H54 (cell line): ENCODE results near the gene SP3.
"Not testable (repeated sequence)": the region's sequence is repeated elsewhere in the genome, so short reads cannot be mapped to it uniquely, and the experiment has no call there.

Experiments
- DNase-seq: peaks from one replicate; pipeline ENCODE4 v3.0.0; 2011; ENCODE audit warnings: low spot score, mixed read lengths; ENCODE audit not compliant: insufficient read length
- FAIRE-seq: peaks from 3 replicates; lab custom pipeline; 2011; peaks lifted over from hg19 to GRCh38; lab: Jason Lieb, UNC
- POLR2A ChIP-seq: IDR thresholded peaks from 2 replicates; pipeline ENCODE4 v1.6.1; 2011; ENCODE audit warnings: low read depth, mild to moderate bottlenecking, low read length

Gene SP3

DNA sequence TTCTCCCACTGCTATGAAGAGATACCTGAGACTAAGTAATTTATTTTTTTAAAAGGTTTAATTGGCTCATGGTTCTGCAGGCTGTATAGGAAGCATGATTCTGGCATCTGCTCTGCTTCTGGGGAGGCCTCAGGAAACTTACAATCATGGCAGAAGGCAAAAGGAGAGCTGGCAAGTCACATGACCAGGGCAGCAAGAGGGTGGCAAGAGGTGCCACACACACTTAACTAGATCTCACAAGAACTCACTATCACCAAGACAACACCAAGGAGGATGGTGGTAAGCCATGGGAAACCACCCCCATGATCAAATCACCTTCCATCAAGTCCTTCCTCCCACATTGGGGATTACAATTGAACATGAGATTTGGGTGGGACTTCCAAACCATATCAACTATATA, 38.3 kb downstream of the SP3 start:
- FAIRE-seq = no peak

DNA sequence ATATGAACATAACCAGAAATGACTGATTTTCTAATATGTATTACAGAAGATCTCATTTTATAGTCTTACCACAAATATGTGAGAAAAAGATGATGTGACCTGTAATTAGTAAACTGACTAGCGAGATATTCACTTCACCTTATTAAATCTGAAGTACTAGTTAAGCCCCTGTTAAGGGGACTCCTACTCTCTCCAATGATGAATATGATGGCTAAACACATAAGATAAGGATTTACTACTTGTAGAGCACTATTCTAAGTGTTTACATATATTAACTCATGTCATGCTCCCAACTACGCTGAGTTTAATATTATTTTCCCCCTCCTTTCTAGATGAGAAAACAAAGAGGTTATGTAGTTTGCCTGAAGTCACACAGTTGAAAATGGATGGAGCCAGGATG, 40.9 kb downstream of the SP3 start:
- TF ChIP-seq POLR2A = no peak
- peak; percentile 23 for FAIRE-seq

More for the DNA sequence above, 38.3 kb downstream of the SP3 start:
- no peak for DNase-seq
- no peak for TF ChIP-seq POLR2A

DNA sequence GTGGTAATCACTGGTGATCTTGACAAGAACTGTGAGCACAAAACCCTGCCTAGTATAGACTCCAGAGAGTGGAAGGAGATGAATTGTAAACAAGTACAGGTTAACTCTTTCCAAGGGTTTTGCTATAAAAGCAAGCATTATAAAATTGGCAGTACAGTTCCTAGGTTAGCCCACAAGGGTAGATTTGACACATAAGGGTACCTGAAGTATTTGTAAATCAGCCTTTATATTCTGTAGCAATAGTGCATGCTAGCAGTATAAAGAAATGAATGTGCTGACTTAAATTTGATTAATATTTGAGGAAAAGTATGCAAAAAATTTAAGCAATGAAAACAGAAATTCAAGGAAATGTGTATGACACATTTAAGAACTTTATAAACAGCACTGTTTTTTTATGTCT, 42.4 kb downstream of the SP3 start:
- DNase-seq (no peak), FAIRE-seq (peak; percentile 75)
- TF ChIP-seq POLR2A = no peak

More for the DNA sequence above, 40.9 kb downstream of the SP3 start:
- no peak for DNase-seq

DNA sequence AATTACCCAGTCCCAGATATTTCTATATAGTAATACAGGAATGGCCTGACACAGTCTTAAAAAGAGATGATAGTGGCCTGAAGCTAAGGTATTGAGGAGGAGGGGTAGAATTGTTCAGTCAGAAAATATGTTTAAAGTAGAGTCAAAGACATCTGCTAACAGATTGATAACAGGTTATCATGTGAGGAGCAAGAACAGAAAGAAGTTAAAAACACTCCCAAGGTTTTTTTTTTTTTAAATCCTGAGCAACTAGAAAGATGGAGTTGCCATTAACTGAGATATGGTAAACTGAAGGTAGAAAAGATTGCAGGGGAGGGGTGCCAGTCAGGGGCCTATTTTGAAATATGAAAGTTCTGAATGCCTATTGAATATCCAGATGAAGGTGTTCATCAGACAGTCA, 43.1 kb downstream of the SP3 start:
- FAIRE-seq (no peak), DNase-seq (no peak)
- TF ChIP-seq POLR2A = no peak

DNA sequence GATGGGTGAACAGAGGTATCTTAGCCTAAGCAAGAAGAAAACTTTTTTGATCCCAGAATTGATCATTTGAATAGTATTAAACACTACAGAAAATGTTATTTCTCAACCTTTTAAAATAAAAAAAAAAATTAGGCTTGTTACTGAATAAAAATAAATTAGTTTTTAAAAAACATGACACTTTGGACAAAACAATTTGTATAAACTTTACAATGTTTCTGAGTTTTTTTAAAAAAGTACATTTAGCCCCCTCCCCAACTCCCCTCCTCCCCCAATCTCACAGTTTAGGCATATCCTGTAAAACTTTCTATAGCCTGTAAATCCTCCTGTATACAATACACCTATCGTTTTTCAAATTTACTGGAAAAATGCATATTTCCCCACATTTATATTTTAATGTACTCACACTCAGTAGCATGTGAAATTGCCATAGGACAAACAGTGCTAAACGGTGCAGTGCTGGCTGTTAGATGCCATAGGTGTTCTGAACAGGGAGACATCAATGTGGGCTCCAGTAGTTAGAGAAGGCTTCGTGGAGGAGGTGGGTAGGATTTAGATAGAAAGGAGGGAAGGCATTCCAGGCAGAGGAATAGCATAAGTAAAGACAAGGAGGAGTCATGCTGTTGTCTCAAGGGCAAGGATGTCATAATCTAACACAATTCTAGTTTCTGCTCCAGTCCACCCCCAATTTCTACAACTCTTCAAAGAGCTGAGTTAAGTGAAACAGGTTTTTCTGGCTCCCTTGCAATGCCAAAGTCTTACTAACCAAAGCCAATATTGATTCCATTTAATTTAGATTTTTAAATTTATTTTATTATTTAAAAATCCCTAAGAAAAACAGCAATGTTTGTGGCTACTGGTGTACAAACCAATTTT, 50.9 kb downstream of the SP3 start:
- DNase-seq (no peak), FAIRE-seq (no peak)
- no peak for TF ChIP-seq POLR2A

DNA sequence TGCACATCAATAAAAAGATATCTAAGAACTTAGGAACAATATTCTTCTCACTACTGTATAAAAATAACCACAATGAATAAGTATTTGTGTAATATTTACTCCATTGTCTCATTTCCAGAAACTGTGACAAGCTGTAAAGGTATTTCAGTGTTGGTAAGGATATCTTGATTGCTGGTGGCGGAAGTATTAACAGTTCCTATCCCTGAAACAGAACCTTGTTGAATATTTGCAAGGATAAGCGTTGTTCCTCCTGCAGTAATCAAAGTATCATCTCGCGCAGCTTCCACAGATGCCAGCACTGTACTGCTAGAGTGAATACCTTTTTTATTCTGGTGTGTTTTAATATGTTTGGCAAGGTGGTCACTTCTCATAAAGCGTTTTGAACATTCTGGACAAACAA, 55.3 kb downstream of the SP3 start:
- TF ChIP-seq POLR2A = no peak
- DNase-seq (no peak), FAIRE-seq (peak; percentile 11)

DNA sequence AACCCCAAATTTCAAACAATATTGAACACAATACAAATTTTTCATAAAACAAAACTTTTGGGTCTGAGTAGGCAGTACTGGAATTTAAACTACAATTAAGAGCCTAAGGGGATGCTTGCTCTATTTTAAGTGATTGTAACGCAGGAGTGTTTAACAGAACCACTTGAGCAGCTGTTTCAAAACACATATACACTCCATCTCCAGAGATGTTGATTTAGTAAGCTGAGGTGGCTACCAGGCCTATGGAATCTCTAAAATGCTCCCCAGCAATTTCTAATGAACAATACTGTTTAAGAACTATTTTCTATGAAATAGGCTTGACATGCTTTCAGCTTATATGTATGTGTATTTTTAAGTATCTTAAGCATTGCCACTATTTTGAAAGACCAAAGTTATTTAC, 58.5 kb downstream of the SP3 start:
- no peak for TF ChIP-seq POLR2A
- no peak for DNase-seq
- no peak for FAIRE-seq

DNA sequence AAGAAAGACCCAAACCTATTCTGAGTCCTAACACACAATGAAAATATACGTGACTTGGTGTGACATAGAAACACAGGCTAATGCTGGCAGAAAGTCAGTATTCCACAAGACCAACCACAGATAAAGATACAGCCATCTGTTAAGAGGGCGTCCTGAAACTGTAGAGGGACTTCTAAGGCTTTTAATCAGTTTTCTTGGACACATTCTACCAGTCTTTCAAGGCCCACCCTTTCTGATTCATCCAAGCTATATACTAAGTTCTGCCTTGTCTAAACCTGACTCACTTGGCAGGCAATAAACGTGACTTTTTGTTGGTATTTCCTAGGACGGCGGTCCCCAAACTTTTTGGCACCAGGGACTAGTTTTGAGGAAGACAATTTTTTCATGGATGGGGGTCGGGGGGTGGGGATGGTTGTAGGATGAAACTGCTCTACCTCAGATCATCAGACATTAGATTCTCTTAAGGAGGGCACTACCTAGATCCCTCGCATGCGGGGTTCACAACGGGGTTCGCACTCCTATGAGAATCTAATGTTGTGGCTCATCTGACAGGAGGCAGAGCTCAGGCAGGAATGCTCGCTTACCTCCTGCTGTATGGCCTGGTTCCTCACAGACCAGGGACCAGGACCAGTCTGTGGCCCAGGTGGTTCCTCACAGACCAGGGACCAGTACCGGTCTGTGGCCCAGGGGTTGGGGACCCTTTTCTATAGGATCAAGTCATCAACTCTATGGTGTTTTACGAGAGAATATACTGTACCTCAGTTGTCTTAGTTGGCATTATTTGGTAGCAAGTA, 61.4 kb downstream of the SP3 start:
- FAIRE-seq (peak; percentile 52), DNase-seq (no peak)
- TF ChIP-seq POLR2A = no peak

DNA sequence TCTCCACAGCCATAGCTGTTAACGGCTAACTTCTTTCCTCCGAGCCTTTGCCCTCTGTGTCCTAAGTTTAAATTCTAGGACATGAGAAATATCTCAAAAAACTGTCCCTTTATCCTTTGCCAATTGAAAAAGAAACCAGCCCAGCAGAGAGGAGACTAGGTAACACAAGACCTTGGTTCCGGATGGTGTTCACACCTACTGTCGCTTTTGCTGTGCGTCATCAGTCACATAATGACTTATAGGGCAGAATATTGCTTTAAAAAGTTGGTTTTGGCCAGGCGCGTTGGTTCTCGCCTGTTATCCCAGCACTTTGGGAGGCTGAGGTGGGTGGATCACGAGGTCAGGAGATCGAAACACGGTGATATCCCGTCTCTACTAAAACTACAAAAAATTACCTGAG, 66.2 kb downstream of the SP3 start:
- TF ChIP-seq POLR2A = no peak
- FAIRE-seq = no peak

DNA sequence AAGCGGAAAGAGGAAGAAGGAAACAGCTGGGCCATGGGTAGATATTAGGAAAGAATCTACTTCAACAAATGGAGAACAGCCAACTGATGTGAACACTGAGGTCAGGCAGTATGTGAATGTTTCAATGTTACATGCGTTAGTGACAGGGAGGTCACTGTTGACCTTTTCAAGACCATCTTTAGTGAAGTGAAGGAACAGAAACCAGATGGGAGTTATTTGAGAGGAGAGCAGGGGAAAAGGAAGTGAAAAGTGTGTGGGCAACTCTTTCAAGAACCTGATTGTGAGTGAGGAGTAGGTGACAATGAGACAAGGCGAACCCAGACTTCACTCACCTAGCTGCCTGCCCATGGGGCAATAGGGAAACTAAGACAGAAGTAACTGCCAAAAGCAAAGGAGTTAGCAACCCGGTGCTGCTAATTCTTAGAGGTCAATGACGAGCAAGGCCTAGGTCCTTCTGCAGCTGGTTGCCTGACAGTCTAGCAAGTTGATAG, 67.0 kb downstream of the SP3 start:
- TF ChIP-seq POLR2A = no peak
- no peak for FAIRE-seq
- DNase-seq = no peak

More for the DNA sequence above, 66.2 kb downstream of the SP3 start:
- DNase-seq = no peak

DNA sequence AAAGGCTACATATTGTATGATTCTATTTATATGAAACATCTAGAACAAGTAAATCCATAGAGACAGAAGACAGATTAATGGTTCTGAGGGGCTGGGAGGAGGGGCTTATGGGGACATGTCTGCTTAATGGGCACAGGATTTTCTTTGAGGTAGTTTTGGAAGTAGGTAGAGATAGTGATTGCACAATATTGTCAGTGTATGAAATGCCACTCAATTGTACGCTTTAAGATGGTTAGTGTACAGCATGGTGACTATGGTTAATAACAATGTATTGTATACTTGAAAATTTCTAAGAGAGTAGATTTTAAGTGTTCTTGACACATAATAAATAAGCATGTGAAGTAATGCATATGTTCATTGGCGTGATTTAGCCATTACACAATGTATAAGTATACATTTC, 68.4 kb downstream of the SP3 start:
- TF ChIP-seq POLR2A = no peak
- DNase-seq = no peak
- FAIRE-seq = no peak

DNA sequence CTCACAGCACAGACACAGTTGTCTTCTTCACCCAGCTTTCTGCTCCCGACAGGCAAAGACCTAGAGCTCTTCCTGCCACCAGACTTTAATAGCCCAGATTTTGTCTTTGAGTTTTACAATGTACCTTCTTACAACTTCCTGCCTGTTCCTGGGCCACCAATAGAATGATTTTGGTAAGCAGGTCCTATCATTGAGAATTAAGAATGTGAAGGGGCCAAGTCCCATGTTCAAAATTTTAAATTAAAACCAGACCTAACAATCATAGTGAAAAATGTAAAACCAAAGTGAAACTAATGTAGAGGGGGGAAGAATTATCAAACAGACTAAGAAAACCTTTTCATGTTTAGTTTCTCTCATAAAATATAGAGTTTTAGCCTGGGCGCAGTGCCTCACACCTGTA, 72.8 kb downstream of the SP3 start:
- FAIRE-seq = no peak
- no peak for DNase-seq
- TF ChIP-seq POLR2A = no peak

DNA sequence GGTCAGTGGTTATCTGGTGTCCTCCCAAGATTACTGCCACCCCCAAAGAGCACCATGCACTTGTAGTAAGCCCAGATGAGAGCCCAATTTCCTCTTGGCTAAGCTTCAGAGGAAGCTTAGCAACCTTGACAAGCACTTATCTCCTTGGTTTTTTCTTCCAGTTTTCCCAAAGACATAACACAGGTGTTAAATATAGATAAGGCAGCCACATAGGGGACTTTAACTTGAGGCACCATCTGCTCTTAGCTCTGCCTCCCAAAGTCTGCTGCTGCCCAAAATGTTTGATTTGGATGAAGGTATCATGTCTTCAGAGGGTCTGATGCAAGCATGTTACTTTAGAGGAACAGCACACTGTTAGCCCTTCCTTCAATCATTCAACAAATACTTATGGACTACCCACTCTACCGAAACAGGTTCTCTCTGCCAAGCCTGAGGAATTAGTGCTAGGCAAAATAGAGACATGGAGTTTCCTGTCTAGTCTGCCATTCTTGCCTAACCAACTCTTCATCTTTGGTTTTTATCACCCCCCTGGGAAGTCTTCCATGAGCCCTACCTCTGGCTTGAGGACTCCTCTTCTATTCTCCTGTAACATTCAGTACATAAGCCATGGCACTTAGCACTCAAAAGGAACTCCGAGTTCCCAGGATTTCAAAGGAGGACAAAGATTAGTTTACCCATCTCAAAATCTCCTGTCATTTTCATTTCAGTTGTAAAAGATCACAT, 73.7 kb downstream of the SP3 start:
- no peak for FAIRE-seq

DNA sequence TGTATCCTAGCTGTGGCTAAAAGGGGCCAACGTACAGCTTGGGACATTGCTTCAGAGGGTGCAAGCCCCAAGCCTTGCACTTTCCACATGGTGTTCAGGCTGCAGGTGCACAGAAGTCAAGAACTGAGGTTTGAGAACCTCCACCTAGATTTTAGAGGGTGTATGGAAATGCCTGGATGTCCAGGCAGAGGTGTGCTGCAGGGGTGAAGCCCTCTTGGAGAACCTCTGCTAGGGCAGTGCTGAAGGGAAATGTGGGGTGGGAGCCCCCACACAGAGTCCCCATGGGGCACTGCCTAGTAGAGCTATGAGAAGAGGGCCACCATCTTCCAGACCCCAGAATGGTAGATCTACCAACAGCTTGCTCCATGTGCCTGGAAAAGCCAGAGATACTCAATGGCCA, 75.7 kb downstream of the SP3 start:
- FAIRE-seq, DNase-seq: not testable (repeated sequence)

More for the DNA sequence above, 73.7 kb downstream of the SP3 start:
- no peak for TF ChIP-seq POLR2A
- no peak for DNase-seq
